OCI-LY7 (cell line): ENCODE data around the gene XYLT1. TPM values are rescaled to one million over a fixed set of nuclear protein-coding genes. Genes with fewer than 3 reads are reported as not detected.

Experiments used
- BruUV-seq: library from RNA; stranded (reverse); fragments of 400-500 nt; replicated peaks from 2 replicates; lab custom pipeline; 2021; lab: Mats Ljungman, UMichigan
- CTCF ChIA-PET: fragments of 300-600 bp; sonication (Branson Sonifier 250); formaldehyde crosslinking; loops from one replicate; lab custom pipeline; 2022; ENCODE audit warnings: antibody characterized with exemption; ENCODE audit not compliant: unreplicated experiment; lab: Charles Lee
- POLR2A ChIA-PET: fragments of 300-600 bp; sonication (Branson Sonifier 250); formaldehyde crosslinking; loops from one replicate; lab custom pipeline; 2022; ENCODE audit warnings: antibody characterized with exemption; lab: Charles Lee
- DNase-seq: peaks from one replicate; pipeline ENCODE4 v3.0.0-alpha.2; 2015; ENCODE audit warnings: low spot score
- H2AFZ ChIP-seq: fragments of 200-600 bp; sonication (generic), shearing (Covaris generic); 2 replicates; pipeline ENCODE4 v1.6.1; 2014; ENCODE audit warnings: mild to moderate bottlenecking, antibody characterized with exemption, low read length, moderate library complexity
- H3K27ac ChIP-seq: fragments of 200-600 bp; sonication (generic); 2 replicates; pipeline ENCODE4 v1.5.1; 2014; ENCODE audit warnings: mixed run types, low read depth, mild to moderate bottlenecking, moderate library complexity, low read length, inconsistent platforms; ENCODE audit not compliant: poor library complexity, severe bottlenecking
- H3K36me3 ChIP-seq: fragments of 200-600 bp; sonication (generic); 2 replicates; pipeline ENCODE4 v1.6.1; 2014; ENCODE audit warnings: mild to moderate bottlenecking, antibody characterized with exemption, low read length, moderate library complexity, mixed read lengths; ENCODE audit not compliant: insufficient read depth
- H3K4me1 ChIP-seq: fragments of 200-600 bp; sonication (generic); 2 replicates; pipeline ENCODE4 v1.5.1; 2014; ENCODE audit warnings: mild to moderate bottlenecking, low read length; ENCODE audit not compliant: insufficient read depth, poor library complexity, severe bottlenecking
- H3K4me2 ChIP-seq: fragments of 200-600 bp; sonication (generic); 2 replicates; pipeline ENCODE4 v1.6.1; 2014; ENCODE audit warnings: mild to moderate bottlenecking, low read length
- H3K4me3 ChIP-seq: fragments of 200-600 bp; sonication (generic); 2 replicates; pipeline ENCODE4 v1.5.1; 2014; ENCODE audit warnings: mild to moderate bottlenecking, low read depth, low read length; ENCODE audit not compliant: poor library complexity, severe bottlenecking
- H3K79me2 ChIP-seq: fragments of 200-600 bp; sonication (generic); 2 replicates; pipeline ENCODE4 v1.6.1; 2016; ENCODE audit warnings: low read depth, mild to moderate bottlenecking, low read length, moderate library complexity, mixed read lengths; ENCODE audit not compliant: insufficient read depth
- H3K9me2 ChIP-seq: fragments of 200-600 bp; sonication (generic); 2 replicates; pipeline ENCODE4 v1.6.1; 2016; ENCODE audit warnings: mild to moderate bottlenecking, low read length, mixed read lengths; ENCODE audit not compliant: insufficient read depth
- H3K9me3 ChIP-seq: fragments of 200-600 bp; sonication (generic); 2 replicates; pipeline ENCODE4 v1.6.1; 2014; ENCODE audit warnings: mild to moderate bottlenecking, mixed run types, low read length, mixed read lengths
- H4K20me1 ChIP-seq: fragments of 200-600 bp; sonication (generic); 2 replicates; pipeline ENCODE4 v1.6.1; 2014; ENCODE audit warnings: mild to moderate bottlenecking, antibody characterized with exemption, low read length, moderate library complexity, mixed read lengths; ENCODE audit not compliant: insufficient read depth
- CTCF ChIP-seq: fragments of 200-600 bp; sonication (generic); conservative IDR thresholded peaks from 2 replicates; pipeline ENCODE4 v1.5.1; 2014; ENCODE audit warnings: mild to moderate bottlenecking, antibody characterized with exemption, low read length, moderate library complexity, mixed read lengths
- EZH2phosphoT487 ChIP-seq: fragments of 200-600 bp; sonication (generic); IDR thresholded peaks from 2 replicates; pipeline ENCODE4 v1.6.1; 2018; ENCODE audit warnings: low read depth, borderline replicate concordance, mild to moderate bottlenecking, mixed run types, antibody characterized with exemption, low read length, moderate library complexity, mixed read lengths
- intact Hi-C: fragments of 100-400 bp; cut with micrococcal nuclease; formaldehyde crosslinking; loops from one replicate; pipeline ENCODE4 v1.10.0; 2022; ENCODE audit not compliant: unreplicated experiment
- total RNA-seq, 2 experiments: library from RNA; depleted of rRNA in 1 of 2; stranded (reverse); fragments of >200 nt in 1 of 2; shearing (Covaris generic) in 1 of 2; gene quantifications; 2 replicates each; pipeline ENCODE4 v1.2.3, GENCODE V29; 2014 to 2022

XYLT1 gene
- total RNA-seq, 2 experiments from 2014 or later: 36.3 to 50.0 TPM

GRCh38 chr16:17080105-17080504, 390.7 kb downstream of the XYLT1 start:
- ChIA-PET POLR2A (no interaction called here), CTCF (no interaction called here)
- no peak for TF ChIP-seq EZH2phosphoT487
- TF ChIP-seq CTCF: no peak
- DNase-seq: no peak
- no peaks in the 10 kb centered on the region for H3K79me2 ChIP-seq
- no TSS peak for BruUV-seq
- H3K4me2 ChIP-seq: no peak overlapping the region
- no peaks in the 10 kb centered on the region for H4K20me1 ChIP-seq
- intact Hi-C loops: no loop called here
- H3K9me2 ChIP-seq: no peaks in the 10 kb centered on the region
- no peak overlapping the region for H2AFZ ChIP-seq
- no peak overlapping the region for H3K4me3 ChIP-seq
- H3K27ac ChIP-seq: no peak overlapping the region
- no peaks in the 10 kb centered on the region for H3K9me3 ChIP-seq
- no peaks in the 10 kb centered on the region for H3K4me1 ChIP-seq
- H3K36me3 ChIP-seq: no peaks in the 10 kb centered on the region

GRCh38 chr16:17078931-17079631, 391.7 kb downstream of the XYLT1 start:
- no peak overlapping the region for H2AFZ ChIP-seq
- intact Hi-C loops: no loop called here

More at GRCh38 chr16:17078931-17079631, 391.7 kb downstream of the XYLT1 start:
- no peak for DNase-seq
- H3K79me2 ChIP-seq: no peaks in the 10 kb centered on the region
- H3K4me2 ChIP-seq: no peak overlapping the region
- H3K27ac ChIP-seq: no peak overlapping the region
- no peaks in the 10 kb centered on the region for H3K36me3 ChIP-seq
- ChIA-PET CTCF (no interaction called here), POLR2A (no interaction called here)
- no peaks in the 10 kb centered on the region for H3K9me3 ChIP-seq
- no peak for TF ChIP-seq EZH2phosphoT487
- TF ChIP-seq CTCF: no peak
- no peak overlapping the region for H3K4me3 ChIP-seq
- no TSS peak for BruUV-seq
- H3K4me1 ChIP-seq: no peaks in the 10 kb centered on the region
- H4K20me1 ChIP-seq: no peaks in the 10 kb centered on the region
- no peaks in the 10 kb centered on the region for H3K9me2 ChIP-seq
